PC-3 (cell line): ENCODE results near the gene TMEM132E. TPM values are rescaled to one million over a fixed set of nuclear protein-coding genes. Genes with fewer than 3 reads are reported as not detected.

Source experiments
- ATAC-seq: fragments of 200-7000 bp; cut with Tn5 transposase; 2 replicates; pipeline ENCODE4 v1.9.1; 2020; ENCODE audit warnings: mild to moderate bottlenecking, moderate library complexity
- BruUV-seq: library from RNA; stranded (reverse); fragments of 400-500 nt; replicated peaks from 2 replicates; lab custom pipeline; 2021; lab: Mats Ljungman, UMichigan
- CTCF ChIA-PET: fragments of 300-600 bp; sonication (Branson Sonifier 250); formaldehyde crosslinking; loops from one replicate; lab custom pipeline; 2022; ENCODE audit warnings: antibody characterized with exemption; lab: Charles Lee
- POLR2A ChIA-PET: fragments of 300-600 bp; sonication (Branson Sonifier 250); formaldehyde crosslinking; loops from one replicate; lab custom pipeline; 2022; ENCODE audit warnings: antibody characterized with exemption; ENCODE audit not compliant: unreplicated experiment; lab: Charles Lee
- DNase-seq: peaks from one replicate; pipeline ENCODE4 v3.0.0-alpha.2; 2015
- H2AFZ ChIP-seq: fragments of 300-600 bp; sonication (generic); 2 replicates; pipeline ENCODE4 v1.6.0; 2016; ENCODE audit warnings: antibody characterized with exemption, low read length
- H3F3A ChIP-seq: fragments of 300-600 bp; sonication (generic); one replicate; pipeline ENCODE4 v1.6.0; 2017; ENCODE audit warnings: antibody characterized with exemption, low read length, control low read depth, mild to moderate bottlenecking; ENCODE audit not compliant: unreplicated experiment
- H3K27ac ChIP-seq: fragments of 300-600 bp; sonication (generic); 2 replicates; pipeline ENCODE4 v1.5.1; 2016; ENCODE audit warnings: mild to moderate bottlenecking, low read length
- H3K27me3 ChIP-seq: fragments of 300-600 bp; sonication (generic); 2 replicates; pipeline ENCODE4 v1.6.1; 2016; ENCODE audit warnings: low read length, mixed read lengths
- H3K36me3 ChIP-seq: fragments of 300-600 bp; sonication (generic); 2 replicates; pipeline ENCODE4 v1.6.1; 2016; ENCODE audit warnings: low read depth, mixed run types, low read length, mixed read lengths
- H3K4me1 ChIP-seq: fragments of 300-600 bp; sonication (generic); 2 replicates; pipeline ENCODE4 v1.5.1; 2016; ENCODE audit warnings: low read length; ENCODE audit not compliant: insufficient read depth
- H3K4me2 ChIP-seq: fragments of 300-600 bp; sonication (generic); 2 replicates; pipeline ENCODE4 v1.6.0; 2016; ENCODE audit warnings: low read length
- H3K4me3 ChIP-seq: fragments of 300-600 bp; sonication (generic); 2 replicates; pipeline ENCODE4 v1.5.1; 2016; ENCODE audit warnings: mild to moderate bottlenecking, low read length, mixed read lengths
- H3K79me2 ChIP-seq: fragments of 300-600 bp; sonication (generic); 2 replicates; pipeline ENCODE4 v1.6.1; 2017; ENCODE audit warnings: low read length, mixed read lengths
- H3K9ac ChIP-seq: fragments of 300-600 bp; sonication (generic); 2 replicates; pipeline ENCODE4 v1.6.0; 2016; ENCODE audit warnings: mild to moderate bottlenecking, low read length
- H3K9me2 ChIP-seq: fragments of 300-600 bp; sonication (generic); replicated peaks from 2 replicates; pipeline ENCODE4 v1.6.1; 2016; ENCODE audit warnings: mixed run types, low read length, mixed read lengths
- H3K9me3 ChIP-seq: fragments of 300-600 bp; sonication (generic); 2 replicates; pipeline ENCODE4 v1.6.1; 2016; ENCODE audit warnings: low read length, mixed read lengths
- H4K20me1 ChIP-seq: fragments of 300-600 bp; sonication (generic); 2 replicates; pipeline ENCODE4 v1.6.1; 2016; ENCODE audit warnings: low read length, mixed read lengths
- EZH2 ChIP-seq: fragments of 300-600 bp; sonication (generic); IDR thresholded peaks from one replicate; pipeline ENCODE4 v1.6.1; 2017; ENCODE audit warnings: antibody characterized with exemption, mild to moderate bottlenecking, low read length; ENCODE audit not compliant: unreplicated experiment
- EZH2phosphoT487 ChIP-seq: fragments of 300-600 bp; sonication (generic); IDR thresholded peaks from 2 replicates; pipeline ENCODE4 v1.6.1; 2018; ENCODE audit warnings: mild to moderate bottlenecking, antibody characterized with exemption, low read length, borderline replicate concordance
- intact Hi-C: fragments of 100-400 bp; cut with micrococcal nuclease; formaldehyde crosslinking; loops from 2 replicates; pipeline ENCODE4 v1.9.0; 2023
- total RNA-seq: library from RNA; depleted of rRNA; stranded (reverse); fragments of >200 nt; gene quantifications from 2 replicates; pipeline ENCODE4 v1.2.3, GENCODE V29; 2014
- TF ChIP-seq, protein P1 (sequence below): fragments of 300-600 bp; sonication (generic); conservative IDR thresholded peaks from 2 replicates; pipeline ENCODE4 v1.5.1; 2017; ENCODE audit warnings: antibody characterized with exemption, low read depth, mild to moderate bottlenecking, low read length

Gene TMEM132E
- total RNA-seq, 1 experiment from 2014 or later: not detected

DNA sequence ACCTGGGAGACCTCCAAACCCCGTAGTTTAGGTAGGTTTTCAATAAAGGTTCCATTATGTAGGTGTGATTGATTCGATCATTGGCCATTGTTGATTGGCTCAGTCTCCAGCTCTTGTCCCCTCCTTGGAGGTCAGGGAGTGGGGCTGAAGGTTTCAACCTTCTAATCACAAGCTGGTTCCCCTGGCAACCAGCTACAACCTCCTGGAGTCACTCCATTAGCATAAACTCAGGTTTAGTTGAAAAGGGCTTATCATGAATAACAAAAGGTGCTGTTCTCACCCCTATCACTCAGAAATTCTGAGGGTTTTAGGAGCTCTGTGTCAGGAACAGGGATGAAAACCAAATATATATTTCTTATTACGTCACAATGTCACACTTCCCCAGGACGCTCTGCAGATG, 28.5 kb downstream of the TMEM132E start:
- Histone ChIP-seq H3K9me3 (no peaks in the 10 kb centered on the region), H3F3A (no peaks in the 10 kb centered on the region), H3K4me1 (no peaks in the 10 kb centered on the region), H3K9ac (no peak overlapping the region), H3K9me2 (no peaks in the 10 kb centered on the region), H3K4me2 (no peak overlapping the region), H3K27me3 (peaks cover 13% of the 10 kb centered on the region), H3K79me2 (no peaks in the 10 kb centered on the region), H3K36me3 (no peaks in the 10 kb centered on the region), H2AFZ (no peak overlapping the region), H3K27ac (no peak overlapping the region), H3K4me3 (no peak overlapping the region), H4K20me1 (no peaks in the 10 kb centered on the region)
- BruUV-seq: no TSS peak
- no peak for TF ChIP-seq EZH2
- TF ChIP-seq, protein P1, sequence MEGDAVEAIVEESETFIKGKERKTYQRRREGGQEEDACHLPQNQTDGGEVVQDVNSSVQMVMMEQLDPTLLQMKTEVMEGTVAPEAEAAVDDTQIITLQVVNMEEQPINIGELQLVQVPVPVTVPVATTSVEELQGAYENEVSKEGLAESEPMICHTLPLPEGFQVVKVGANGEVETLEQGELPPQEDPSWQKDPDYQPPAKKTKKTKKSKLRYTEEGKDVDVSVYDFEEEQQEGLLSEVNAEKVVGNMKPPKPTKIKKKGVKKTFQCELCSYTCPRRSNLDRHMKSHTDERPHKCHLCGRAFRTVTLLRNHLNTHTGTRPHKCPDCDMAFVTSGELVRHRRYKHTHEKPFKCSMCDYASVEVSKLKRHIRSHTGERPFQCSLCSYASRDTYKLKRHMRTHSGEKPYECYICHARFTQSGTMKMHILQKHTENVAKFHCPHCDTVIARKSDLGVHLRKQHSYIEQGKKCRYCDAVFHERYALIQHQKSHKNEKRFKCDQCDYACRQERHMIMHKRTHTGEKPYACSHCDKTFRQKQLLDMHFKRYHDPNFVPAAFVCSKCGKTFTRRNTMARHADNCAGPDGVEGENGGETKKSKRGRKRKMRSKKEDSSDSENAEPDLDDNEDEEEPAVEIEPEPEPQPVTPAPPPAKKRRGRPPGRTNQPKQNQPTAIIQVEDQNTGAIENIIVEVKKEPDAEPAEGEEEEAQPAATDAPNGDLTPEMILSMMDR: no peak
- TF ChIP-seq EZH2phosphoT487: no peak
- intact Hi-C loops: no loop called here
- ChIA-PET CTCF (no interaction called here), POLR2A (no interaction called here)
- DNase-seq (no peak), ATAC-seq (no peak)

DNA sequence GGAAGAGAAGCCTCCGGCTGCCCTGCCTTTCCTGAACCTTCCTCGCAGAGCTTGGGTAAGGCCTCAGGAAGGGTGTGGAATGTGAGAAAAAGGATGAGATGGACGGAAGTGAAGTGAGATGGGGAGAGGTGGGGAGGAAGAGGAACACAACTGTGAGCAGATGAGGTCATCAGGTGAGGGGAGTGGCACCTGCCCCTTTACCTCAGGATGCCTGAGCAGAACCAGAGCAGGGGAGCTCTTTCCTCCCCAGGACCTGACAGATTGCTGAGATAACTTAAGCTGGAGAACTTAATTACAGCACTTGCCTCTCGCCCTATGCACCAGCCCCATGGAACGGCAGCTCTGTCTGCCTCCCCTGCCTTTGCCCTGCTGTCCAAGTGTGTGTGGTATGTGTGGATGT, 29.8 kb downstream of the TMEM132E start:
- CTCF ChIA-PET: no interaction called here
- no peak overlapping the region for H2AFZ ChIP-seq
- H3K9ac ChIP-seq: no peak overlapping the region
- no TSS peak for BruUV-seq
- H4K20me1 ChIP-seq: no peaks in the 10 kb centered on the region
- H3F3A ChIP-seq: no peaks in the 10 kb centered on the region
- POLR2A ChIA-PET: interaction anchor here (0.6 kb wide), 1 partner anchor 13 kb away, joined by 7 read pairs; no protein-coding TSS in a partner anchor
- intact Hi-C loops: no loop called here
- H3K27me3 ChIP-seq: peaks cover 13% of the 10 kb centered on the region
- no peak for DNase-seq
- no peaks in the 10 kb centered on the region for H3K9me2 ChIP-seq
- no peak overlapping the region for H3K4me3 ChIP-seq
- no peak for ATAC-seq
- H3K4me2 ChIP-seq: no peak overlapping the region
- TF ChIP-seq EZH2: no peak
- H3K9me3 ChIP-seq: no peaks in the 10 kb centered on the region
- no peak overlapping the region for H3K27ac ChIP-seq
- no peaks in the 10 kb centered on the region for H3K36me3 ChIP-seq
- no peaks in the 10 kb centered on the region for H3K79me2 ChIP-seq
- no peaks in the 10 kb centered on the region for H3K4me1 ChIP-seq

DNA sequence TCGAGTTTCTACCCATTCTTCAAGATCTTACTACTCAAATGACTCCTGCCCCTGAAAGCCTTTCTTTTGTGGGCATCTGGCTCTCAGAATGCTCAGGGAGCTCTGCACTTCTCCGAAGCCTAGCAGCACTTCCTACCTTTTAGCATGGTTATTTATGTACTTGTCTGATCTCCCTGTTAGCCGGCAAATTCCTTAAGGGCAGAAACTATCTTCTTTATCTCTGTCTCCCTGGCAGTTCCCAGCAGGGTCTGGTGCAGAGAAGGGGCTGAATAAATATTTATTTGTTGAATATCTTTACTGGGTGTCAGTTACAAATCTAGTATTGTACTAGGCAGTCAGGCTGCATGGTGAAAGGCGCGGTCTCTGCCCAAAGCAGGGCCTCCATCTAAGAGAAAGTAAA, 30.7 kb downstream of the TMEM132E start:
- Histone ChIP-seq H3K4me3 (no peak overlapping the region), H3K4me1 (no peaks in the 10 kb centered on the region), H3K36me3 (no peaks in the 10 kb centered on the region), H3K9me2 (no peaks in the 10 kb centered on the region), H3K27me3 (peaks cover 13% of the 10 kb centered on the region), H3K4me2 (no peak overlapping the region), H3K79me2 (no peaks in the 10 kb centered on the region), H4K20me1 (no peaks in the 10 kb centered on the region), H2AFZ (no peak overlapping the region), H3K9ac (no peak overlapping the region), H3K9me3 (no peaks in the 10 kb centered on the region), H3K27ac (no peak overlapping the region), H3F3A (no peaks in the 10 kb centered on the region)
- CTCF ChIA-PET: no interaction called here
- intact Hi-C loops: no loop called here
- POLR2A ChIA-PET: no interaction called here
- DNase-seq (no peak), ATAC-seq (no peak)
- TF ChIP-seq EZH2 (no peak), EZH2phosphoT487 (no peak)
- TF ChIP-seq, protein P1: no peak
- BruUV-seq: no TSS peak
